ENCODE measurements around the gene NAA11.

NAA11 gene

DNA sequence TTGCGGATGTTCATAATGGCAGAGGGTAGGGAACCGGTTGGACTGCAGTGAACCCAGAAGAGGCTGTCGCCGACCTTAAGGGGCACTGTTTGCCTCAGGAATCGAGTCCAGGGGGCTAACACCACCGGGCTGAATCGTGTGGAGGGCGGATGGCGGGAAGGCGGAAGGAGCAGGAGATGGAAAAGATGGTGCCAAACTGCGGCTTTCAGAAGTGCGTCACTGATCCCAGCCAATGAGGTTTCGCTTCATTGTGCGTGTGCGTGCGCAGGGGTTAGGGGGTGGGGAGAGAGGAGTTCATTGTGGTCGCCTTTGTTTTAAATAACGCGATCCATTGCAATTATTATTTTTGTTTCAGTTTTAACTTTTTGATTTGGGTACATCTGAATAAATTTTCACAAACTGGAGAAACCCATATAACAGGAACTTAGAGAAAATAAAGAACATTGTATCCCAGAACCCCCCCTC is at the start of gene NAA11:
NAA11 (minus strand) TSS at position 198 of the 465 bp plus-strand sequence; CDS start at position 14, 184 bp downstream.
- DNase-seq, result no peak

DNA sequence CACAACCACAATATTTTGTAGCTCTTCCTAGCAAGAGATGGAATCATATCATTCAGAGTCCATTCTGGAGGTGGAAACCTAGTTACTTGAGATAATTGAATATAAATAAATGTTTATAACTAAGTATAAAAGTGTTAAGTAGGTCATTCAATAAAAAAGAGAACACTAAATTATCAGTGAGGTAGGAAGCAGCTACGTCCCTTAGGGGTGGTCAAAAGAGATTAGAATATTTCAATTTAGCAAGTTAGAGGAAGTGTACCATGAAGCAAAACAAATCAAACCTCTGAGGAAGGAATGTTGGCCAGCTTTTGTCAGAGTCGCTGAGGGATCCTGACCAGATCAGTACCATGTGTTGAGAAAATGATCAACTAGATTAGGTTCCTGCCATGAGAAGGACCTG is 44.2 kb upstream of the NAA11 start:
- DNase-seq, result no peak

DNA sequence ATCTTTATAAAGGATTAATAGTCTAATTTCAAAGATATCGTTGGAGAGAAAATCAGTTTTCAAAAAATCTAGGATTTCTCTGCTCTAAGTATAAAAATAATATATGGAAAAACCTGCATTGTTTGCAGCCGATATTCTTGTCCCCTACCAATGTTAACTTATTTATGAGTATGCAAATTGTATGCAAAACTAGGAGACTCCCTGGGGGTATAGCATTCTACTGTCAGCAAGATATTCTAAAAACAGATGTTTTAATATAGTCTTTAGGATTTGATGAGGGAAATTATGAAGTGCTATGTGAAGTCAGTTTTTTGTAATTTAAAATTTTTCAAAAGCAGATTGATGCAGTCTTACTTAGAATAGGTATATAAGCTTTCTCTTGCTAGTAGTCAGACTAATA is 41.2 kb upstream of the NAA11 start:
- no peak for DNase-seq

DNA sequence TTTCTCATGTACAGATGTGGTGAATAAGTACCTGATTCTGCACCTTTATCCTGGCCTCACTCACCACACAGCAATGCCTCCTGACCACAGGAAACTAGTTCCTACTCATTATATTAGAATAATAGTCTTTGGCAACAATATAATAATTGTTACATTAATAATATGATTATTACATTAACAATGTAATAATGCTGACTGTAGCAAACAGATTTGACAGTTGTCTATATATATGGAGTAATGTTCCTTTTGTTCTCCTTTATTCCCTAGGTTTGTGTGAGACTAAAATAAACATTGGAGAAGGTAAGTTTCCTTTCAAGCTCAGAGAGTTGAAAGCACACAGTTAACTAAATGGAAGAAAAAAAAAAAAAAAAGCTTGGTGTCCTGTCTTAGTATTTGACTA is 40.6 kb upstream of the NAA11 start:
- DNase-seq, result no peak

DNA sequence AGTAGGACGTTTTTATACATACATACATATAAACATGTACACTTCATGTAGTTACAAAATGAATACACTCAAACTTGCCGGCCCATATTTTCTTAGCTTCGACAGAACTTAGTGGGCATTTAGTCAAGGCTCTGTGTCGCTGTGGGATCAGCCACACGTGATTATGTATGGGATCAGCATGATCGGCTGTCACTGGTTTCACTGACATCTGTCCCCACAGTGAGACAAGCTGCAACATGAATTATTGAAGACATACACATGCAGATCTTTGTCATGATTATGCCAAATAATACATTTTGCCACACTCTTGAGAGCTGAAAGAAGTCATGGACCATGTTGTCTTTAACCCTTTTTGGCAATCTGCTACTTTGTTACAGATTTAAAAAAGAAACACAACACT is 38.2 kb upstream of the NAA11 start:
- no peak for DNase-seq

DNA sequence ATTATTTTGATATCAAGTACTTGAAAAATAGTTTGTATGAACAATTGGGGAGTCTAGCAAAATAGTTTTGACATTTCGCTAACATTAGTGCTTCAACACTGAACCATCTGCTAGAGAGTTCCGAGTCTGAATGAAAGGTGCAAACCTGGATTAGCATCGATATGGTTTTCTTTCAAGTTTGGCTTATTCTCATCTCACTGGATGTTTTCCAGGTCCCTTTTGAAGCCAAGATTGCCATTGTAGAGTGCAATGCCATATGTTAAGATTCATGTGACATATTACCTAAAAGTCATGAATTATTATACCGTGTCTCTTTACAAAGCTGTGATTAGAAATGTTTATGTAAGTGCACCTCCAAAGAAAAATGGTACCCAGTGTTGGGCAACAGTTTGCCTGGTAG is 36.8 kb upstream of the NAA11 start:
- DNase-seq, result no peak

DNA sequence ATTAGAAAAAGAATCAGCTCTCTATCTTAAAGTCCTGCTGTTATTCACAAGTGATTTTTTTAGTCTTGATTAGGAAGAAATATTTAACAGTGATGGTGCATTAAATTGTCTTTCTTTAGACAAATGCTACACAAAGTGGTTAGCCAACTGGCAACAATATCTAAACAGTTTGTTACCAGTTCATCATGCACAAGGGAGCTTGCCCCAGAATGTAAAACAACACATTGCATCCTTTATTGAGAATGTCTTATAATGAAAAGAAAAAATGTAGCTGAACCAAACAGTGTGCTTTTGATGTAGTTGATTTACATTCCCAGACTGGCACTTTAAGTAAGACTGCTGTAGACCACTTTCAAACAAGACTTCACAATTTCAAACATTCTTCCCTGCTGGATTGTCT is 34.1 kb upstream of the NAA11 start:
- DNase-seq, result no peak

DNA sequence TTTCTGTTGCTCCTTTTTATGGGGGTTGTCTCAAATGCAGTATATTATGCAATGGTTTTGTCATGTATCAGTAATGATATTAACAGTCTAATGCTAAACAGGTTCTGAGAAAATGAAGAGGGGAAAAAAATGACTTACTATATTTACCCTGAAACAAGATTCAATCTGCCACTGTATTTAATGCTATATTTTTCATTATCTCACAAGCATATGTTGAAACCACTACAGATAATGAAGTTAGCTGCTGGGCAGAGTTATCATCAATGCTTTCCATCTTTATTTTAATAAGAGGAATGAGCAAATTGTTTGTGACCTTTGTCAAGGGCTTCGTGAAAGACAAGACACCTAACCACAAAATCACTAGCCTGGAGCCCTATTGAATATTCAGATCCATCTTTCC is 32.6 kb upstream of the NAA11 start:
- DNase-seq, result no peak

DNA sequence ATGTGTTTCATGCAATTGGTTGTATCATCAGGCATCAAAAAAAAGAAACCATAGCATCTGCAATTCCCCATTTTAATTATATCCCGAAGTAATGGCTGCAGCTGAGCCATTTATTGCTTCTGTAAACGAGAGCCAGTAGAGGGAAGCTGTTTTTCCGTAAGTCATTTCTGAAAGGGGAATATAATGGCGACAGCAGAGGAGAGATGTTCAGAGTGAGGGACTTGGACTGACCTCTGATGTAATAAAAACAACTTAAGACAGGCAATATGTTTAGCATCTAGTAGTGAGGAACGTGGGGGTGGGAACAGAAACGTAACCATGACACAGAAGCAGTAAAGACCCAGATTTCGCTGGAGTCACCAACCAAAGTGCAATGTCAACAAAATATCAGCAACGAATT is 31.5 kb upstream of the NAA11 start:
- no peak for DNase-seq

DNA sequence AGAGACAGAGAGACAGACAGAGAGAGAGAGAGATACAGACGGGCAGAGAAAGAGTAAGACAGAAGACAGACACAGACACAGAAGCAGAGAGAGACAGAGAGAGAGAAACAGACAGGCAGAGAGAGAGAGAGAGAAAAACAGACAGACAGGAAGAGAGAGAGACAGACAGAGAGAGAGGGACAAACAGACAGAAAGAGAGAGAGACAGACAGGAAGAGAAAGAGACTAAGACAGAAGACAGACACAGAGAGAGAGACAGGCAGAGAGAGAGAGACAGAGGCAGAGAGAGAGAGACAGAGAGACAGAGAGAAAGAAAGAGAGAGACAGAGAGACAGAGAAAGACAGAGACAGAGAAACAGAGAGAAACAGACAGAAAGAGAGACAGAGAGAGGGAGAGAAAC is 27.2 kb upstream of the NAA11 start:
- no peak for DNase-seq

DNA sequence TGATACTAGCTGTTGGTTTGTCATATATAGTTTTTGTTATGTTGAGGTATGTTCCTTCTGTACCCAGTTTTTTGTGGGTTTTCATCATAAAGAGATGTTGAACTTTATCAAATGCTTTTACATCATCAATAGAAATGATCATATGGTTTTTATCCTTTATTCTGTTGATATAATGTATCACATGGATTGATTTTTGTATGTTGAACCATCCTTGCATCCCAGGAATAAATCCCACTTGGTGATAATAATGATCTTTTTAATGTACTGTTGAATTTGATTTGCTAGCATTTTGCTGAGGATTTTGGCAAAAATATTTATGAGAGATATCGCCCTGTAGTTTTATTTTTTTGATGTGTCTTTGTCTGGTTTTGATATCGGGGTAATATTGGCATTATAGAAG is 22.5 kb upstream of the NAA11 start:
- DNase-seq, result no peak

DNA sequence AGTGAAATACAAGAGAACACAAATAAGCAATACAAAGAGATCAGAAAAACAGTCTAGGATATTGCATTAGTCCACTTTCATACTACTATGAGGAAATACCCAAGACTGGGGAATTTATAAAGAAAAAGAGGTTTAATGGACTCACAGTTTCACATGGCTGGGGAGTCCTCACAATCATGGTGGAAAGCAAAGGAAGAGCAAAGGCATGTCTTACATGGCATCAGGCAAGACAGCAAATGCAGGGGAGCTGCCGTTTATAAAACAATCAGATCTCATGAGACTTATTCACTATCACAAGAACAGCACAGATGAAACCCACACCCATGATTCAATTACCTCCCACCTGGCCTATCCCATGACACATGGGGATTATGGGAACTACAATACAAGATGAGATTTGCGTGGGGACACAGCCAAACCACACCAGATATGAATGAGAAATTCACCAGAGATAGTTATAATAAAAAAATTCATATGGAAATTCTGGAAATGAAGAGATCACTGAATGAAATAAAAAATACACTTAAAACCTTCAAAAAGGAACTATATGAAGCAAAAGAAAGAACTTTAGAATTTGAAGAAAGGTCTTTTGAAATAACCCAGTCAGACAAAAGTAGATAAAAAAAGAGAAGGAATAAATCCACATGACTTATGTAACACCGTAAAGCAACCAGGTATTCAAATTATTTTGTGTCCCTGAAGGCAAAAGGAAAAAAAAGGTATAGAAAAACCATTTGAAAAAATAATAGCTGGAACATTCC is 16.2 kb upstream of the NAA11 start:
- no peak for DNase-seq

DNA sequence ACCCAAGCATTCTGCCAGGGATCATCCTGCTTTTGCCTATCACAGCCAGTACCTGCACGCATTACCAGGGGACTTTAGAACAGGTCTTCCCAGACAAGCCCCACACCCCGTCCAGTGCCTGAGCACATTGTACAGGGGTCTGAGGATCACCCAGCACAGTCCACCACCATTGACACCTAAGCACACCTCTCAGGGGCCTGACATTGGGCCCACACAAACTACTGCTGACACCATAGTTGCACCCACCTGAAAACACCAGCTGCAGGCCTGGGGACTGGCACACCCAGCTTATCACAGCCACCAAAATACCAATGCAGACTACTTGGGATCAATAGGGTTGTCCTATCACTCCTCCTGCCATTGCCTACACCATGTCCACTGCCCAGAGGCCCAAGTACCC is 14.7 kb upstream of the NAA11 start:
- DNase-seq, result no peak

DNA sequence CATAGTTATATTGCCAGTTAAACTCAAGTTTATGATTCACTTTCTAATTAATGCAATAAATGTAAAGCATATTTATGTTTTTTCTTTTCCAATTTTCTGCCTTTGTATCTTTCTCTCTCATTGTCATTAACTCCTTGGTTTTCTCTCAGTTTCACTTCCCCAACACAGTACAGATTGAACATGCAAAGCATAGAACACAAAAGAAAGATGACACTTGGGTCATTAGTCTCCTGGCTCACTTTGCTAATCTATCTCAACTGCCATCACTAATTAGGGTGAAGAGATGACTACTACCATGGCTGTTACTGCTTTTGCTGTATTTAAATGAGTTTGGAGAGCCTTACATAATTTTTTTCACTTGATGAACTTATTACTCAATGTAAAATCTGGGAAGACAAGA is 12.3 kb upstream of the NAA11 start:
- no peak for DNase-seq

DNA sequence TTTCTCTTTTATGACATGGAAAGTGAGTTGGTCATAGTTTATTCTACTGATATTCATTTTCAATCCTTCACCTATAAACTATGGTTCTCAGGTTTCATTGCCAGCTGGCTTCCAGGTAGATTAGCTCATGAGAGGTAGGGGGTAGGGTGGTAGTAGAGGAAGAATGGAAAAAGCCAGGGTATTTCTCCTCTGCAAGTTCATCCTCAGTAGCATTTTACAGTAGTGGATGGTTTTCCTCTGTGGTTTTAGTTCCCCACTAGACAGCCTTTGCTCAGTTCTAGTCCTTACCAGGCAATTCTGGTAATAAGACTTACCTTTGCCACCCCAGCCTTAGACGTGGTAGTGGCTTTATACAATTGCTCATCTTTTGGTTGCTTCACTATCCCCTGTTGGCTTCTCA is 8.9 kb upstream of the NAA11 start:
- no peak for DNase-seq

DNA sequence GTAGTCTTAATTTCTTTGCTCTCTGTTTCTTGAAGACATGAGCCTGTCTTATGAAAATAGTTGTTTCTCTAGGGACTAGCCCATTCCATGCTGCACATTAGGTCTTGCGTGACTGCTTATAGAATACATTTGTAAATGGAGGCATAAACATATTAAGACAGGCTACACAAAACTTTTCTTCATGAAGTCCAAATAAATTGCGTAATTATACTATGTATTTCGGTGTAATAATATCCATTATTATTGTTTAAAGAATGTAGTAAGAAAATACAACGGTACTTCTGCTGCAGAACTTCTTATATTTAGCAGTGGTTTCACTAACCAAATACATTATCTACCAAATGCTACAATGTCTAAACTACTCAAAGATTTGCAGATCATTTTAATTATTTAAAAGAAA is 8.5 kb upstream of the NAA11 start:
- DNase-seq, result no peak

DNA sequence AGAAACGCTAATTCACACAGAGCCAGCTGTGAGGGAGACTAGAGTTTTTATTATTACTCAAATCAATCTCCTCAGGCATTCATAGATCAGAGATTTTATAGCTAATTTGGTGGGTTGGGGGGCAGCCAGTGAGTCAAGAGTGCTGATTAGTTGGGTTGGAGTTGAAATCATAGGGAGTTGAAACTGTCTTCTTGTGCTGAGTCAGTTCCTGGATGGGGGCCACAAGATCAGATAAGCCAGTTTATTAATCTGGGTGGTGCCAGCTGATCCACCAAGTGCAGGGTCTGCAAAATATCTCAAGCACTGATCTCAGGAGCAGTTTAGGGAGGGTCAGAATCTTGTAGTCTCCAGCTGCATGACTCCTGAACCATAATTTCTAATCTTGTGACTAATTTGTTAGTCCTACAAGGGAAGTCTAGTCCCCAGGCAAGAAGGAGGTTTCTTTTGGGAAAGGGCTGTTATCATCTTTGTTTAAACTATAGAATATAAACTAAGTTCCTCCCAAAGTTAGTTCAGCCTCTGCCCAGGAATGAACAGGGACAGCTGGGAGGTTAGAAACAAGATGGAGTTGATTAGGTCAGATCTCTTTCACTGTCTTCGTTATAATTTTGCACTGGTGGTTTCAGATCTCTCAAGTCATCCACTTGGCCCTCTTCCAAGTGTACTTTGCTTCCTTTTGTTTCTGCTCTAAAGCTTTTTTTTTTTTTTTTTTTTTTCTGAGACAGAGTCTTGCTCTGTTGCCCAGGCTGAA is 5.4 kb upstream of the NAA11 start:
- no peak for DNase-seq

DNA sequence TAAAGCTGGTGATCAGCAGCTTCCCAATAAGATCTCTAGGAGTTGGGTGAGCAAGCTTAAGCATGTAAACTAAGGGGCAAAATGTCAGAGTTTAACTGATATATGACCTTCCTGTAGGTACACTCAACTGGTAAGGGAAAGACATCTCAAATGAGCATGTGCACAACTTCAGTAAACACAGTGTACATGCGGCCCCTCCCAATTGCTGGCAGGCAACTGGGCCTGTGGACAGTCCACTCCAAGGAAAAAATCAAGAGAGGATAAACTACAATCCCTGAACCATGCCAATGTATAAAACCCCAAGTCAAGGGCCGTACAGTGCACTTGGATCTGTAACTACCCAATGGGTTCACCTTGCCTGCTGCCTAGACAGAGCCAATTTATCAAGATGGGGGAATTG is 4.9 kb upstream of the NAA11 start:
- no peak for DNase-seq

DNA sequence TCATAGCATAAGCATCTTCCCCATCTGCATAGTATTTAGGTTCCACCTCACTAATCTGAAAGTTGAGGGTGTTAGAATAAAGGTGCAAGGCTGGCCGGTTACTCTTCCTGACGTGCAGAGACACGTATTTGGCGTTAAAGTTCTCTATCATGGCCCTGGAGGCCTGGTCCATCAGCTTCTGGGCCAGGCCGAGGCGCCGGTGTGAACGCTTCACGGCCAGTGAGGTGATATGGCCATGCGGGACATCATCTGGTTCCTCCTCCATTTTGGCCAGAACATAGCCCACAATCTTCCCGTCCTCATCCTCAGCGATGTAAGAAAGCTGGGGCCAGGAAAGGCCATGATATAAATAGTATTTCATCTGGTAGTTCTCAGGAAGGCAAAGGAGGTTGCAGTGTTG is 425 bp downstream of the NAA11 start:
- no peak for DNase-seq

DNA sequence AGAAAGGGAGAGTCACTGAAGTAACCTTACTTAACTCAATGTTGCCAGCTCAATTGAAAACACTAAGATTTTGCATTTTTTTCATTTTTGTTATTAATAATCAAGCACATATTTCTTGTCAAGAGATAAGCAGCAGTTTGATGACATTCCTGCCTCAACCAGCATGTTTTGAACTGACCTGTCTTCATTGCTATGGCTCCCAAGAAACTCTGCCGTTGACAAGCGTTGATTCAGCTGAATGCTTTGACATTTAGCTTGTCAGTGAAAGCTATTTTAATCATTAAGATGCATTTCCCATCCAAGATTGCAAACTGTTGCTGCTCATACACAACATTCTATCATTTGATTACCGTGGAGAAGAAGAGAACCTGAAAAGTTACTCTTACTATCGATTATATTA is 5.9 kb downstream of the NAA11 start:
- DNase-seq, result no peak

DNA sequence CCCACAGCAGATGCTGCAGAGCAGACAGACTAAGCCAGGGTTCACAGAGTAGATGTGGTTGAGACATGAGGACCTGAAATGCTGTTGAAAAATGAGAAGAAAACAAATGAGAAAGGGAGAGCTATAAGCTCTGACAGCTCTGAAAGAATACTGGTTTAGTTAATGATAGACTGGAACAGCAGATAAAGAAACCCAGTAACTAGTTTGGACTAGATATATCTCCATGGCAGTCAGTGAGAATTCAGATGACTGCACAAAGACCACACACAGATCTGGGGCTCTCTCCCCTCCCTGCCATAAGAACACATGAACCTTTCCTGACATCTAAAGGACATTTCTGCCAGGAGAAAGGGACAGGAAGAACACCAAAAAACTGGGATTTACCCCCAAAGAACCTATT is 8.2 kb downstream of the NAA11 start:
- DNase-seq, result no peak

DNA sequence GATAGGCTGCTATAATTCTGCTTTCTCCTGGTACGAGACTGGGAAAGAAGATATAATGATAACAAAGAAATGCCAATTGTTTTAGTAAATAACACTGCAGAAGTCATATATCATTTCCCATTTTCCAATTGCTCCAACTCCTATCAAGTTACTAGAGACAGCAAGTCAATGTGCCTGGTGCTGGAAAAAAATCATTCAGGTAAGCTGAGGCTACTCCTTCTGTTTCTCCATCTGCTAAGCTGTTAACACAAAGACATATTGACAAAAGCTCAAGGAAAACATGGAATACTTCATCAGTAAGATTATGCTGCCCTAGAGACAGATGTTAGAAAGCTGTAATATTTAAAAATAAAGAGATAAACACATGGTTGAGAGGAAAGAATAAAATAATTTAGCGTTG is 10.0 kb downstream of the NAA11 start:
- no peak for DNase-seq

DNA sequence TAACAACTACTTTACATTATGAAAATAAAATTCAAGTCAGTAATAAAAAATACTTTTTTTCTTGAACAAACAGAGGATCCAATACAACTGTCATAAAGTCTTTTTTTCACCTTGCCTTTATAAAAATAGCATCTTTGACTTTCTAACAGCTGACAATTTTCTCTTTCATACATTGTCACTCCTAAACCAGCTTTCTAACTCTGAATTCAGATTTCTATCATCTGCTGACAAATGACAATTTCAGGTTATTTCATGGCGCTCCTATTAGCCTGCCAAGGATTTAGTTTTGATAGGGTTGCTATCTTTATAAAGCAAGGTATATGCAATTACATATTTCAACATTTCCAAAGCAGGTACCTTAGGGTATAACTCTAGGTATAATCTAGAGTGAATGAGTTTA is 14.6 kb downstream of the NAA11 start:
- no peak for DNase-seq

DNA sequence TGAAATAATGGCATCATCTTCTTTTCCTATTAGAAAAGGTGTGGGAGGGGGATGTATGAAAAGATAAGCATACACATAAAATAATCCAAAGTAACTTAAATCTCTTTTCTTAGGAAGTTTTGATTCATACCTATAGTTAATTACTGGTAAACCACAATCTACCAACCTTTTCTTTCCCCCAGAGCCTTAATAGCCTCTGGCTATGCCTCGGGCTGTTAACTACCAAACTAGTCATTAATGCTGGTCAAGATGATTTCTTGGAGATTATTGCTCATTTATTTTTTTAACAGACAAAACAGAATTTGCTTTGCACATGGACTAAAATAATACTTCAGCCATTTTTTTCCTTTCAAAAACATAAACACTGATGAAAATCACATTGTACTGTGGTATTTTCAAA is 16.9 kb downstream of the NAA11 start:
- no peak for DNase-seq

DNA sequence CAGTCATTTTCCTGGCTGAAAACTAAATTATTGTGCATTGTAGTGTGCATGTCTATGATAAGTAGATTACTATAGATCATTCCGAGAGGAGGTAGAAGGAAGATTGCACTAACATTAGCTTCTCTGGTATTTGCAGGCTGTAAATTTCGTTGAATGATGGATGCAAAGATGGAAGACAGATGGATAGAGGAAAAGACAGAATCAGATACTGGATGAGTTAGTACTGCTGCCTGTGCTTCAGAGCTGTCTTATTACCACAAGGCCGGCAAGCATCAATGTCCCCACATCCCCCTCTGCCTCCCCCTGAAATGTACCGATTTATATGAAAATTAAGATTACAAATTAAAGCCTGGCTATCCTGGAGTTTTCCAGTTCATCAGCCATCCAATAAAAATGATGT is 17.7 kb downstream of the NAA11 start:
- DNase-seq, result no peak
